Bronchial epithelial cell (primary cell): ENCODE data around the gene FBXW5. TPM values are rescaled to one million over a fixed set of nuclear protein-coding genes. Genes with fewer than 3 reads are reported as not detected.

Experiments used
- DNase-seq: peaks from one replicate; pipeline ENCODE4 v3.0.0-alpha.2; 2010; ENCODE audit warnings: low read depth
- FAIRE-seq: peaks from 2 replicates; lab custom pipeline; 2011; peaks lifted over from hg19 to GRCh38; lab: Jason Lieb, UNC
- H3K27me3 ChIP-seq: 2 replicates; pipeline ENCODE4 v1.5.1; 2011; ENCODE audit warnings: low read length; ENCODE audit not compliant: control insufficient read depth, insufficient read depth
- H3K36me3 ChIP-seq: 2 replicates; pipeline ENCODE4 v1.5.1; 2011; ENCODE audit warnings: low read length; ENCODE audit not compliant: control insufficient read depth, insufficient read depth
- H3K4me3 ChIP-seq: 2 replicates; pipeline ENCODE4 v1.5.1; 2011; ENCODE audit warnings: mild to moderate bottlenecking, low read depth, low read length, control low read depth
- CTCF ChIP-seq: IDR thresholded peaks from 2 replicates; pipeline ENCODE4 v1.5.1; 2011; ENCODE audit warnings: mild to moderate bottlenecking, moderate library complexity, low read length, control low read depth, inconsistent platforms; ENCODE audit not compliant: insufficient read depth, severe bottlenecking
- total RNA-seq: library from RNA; depleted of rRNA; stranded (reverse); fragments of >200 nt; gene quantifications from 2 replicates; pipeline ENCODE4 v1.2.1, GENCODE V29; 2014

FBXW5 gene
- total RNA-seq, 1 donor from 2014 or later: 162 TPM

- peaks cover 19% of the 10 kb centered on the region for H3K36me3 ChIP-seq
- TF ChIP-seq CTCF: no peak
- no peak for DNase-seq
- no peaks in the 10 kb centered on the region for H3K27me3 ChIP-seq
- FAIRE-seq: no peak
- H3K4me3 ChIP-seq: no peak overlapping the region
Measured at GRCh38 chr9:136920734-136921231, 23.8 kb downstream of the FBXW5 start.

GRCh38 chr9:136920069-136920468 is 24.5 kb downstream of the FBXW5 start:
- Histone ChIP-seq H3K4me3 (no peak overlapping the region), H3K27me3 (no peaks in the 10 kb centered on the region), H3K36me3 (peaks cover 19% of the 10 kb centered on the region)
- DNase-seq: no peak
- TF ChIP-seq CTCF: no peak
- no peak for FAIRE-seq

- DNase-seq (no peak), FAIRE-seq (no peak)
- TF ChIP-seq CTCF: no peak
- H3K36me3 ChIP-seq: peaks cover 18% of the 10 kb centered on the region
- H3K4me3 ChIP-seq: no peak overlapping the region
- H3K27me3 ChIP-seq: no peaks in the 10 kb centered on the region
Measured at GRCh38 chr9:136917902-136918301, 26.6 kb downstream of the FBXW5 start.

GRCh38 chr9:136916330-136917184 is 28.0 kb downstream of the FBXW5 start:
- H3K36me3 ChIP-seq: peaks cover 17% of the 10 kb centered on the region
- H3K4me3 ChIP-seq: no peak overlapping the region
- H3K27me3 ChIP-seq: no peaks in the 10 kb centered on the region
- no peak for TF ChIP-seq CTCF
- FAIRE-seq: no peak
- no peak for DNase-seq

GRCh38 chr9:136915632-136916329 is 28.8 kb downstream of the FBXW5 start:
- DNase-seq: no peak
- no peak for TF ChIP-seq CTCF
- Histone ChIP-seq H3K4me3 (no peak overlapping the region), H3K36me3 (peaks cover 14% of the 10 kb centered on the region), H3K27me3 (no peaks in the 10 kb centered on the region)
- no peak for FAIRE-seq
